22Rv1 (cell line): ENCODE results near the gene RASGEF1B.

Source experiments
- ZFX ChIP-seq: fragments of 450-650 bp; IDR thresholded peaks from 2 replicates; pipeline ENCODE4 v1.6.1; 2017; ENCODE audit warnings: antibody characterized with exemption, borderline replicate concordance
- TF ChIP-seq, protein P1 (sequence below): fragments of 450-650 bp; IDR thresholded peaks from 2 replicates; pipeline ENCODE4 v1.5.1; 2017; ENCODE audit warnings: mild to moderate bottlenecking

DNA sequence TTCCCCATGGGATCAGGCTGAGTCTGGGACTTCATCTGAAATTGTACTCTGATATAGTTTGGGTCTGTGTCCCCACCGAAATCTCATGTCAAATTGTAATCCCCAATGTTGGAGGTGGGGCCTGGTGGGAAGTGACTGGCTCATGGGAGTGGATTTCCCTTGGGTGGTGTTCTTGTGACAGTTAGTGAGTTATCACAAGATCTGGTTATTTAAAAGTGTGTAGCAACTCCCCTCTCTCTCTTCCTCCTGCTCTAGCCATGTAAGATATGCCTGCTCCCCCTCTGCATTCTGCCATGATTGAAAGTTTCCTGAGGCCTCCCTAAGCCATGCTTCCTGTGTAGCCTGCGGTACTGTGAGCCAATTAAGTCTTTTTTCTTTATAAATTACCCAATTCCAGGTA is 61.0 kb downstream of the RASGEF1B start:
- TF ChIP-seq, protein P1, sequence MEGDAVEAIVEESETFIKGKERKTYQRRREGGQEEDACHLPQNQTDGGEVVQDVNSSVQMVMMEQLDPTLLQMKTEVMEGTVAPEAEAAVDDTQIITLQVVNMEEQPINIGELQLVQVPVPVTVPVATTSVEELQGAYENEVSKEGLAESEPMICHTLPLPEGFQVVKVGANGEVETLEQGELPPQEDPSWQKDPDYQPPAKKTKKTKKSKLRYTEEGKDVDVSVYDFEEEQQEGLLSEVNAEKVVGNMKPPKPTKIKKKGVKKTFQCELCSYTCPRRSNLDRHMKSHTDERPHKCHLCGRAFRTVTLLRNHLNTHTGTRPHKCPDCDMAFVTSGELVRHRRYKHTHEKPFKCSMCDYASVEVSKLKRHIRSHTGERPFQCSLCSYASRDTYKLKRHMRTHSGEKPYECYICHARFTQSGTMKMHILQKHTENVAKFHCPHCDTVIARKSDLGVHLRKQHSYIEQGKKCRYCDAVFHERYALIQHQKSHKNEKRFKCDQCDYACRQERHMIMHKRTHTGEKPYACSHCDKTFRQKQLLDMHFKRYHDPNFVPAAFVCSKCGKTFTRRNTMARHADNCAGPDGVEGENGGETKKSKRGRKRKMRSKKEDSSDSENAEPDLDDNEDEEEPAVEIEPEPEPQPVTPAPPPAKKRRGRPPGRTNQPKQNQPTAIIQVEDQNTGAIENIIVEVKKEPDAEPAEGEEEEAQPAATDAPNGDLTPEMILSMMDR: no peak
- no peak for TF ChIP-seq ZFX
